ENCODE measurements around the gene OXER1.

Gene OXER1

GRCh38 chr2:42764096-42764495 lies at the start of gene OXER1:
TSS of gene OXER1 (minus strand) at chr2:42764135. CDS start at chr2:42764062, 73 bp downstream.
- no peak for FAIRE-seq
- DNase-seq (ENCODE audit: insufficient read length, low spot score), result no peak

- FAIRE-seq (no peak), DNase-seq (ENCODE audit: insufficient read length, low spot score) (no peak)
These were observed 49.1 kb upstream of the OXER1 start for GRCh38 chr2:42812899-42813479.

- DNase-seq (ENCODE audit: insufficient read length, low spot score) (no peak), FAIRE-seq (no peak)
These were observed 47.3 kb upstream of the OXER1 start for GRCh38 chr2:42810971-42811811.

- FAIRE-seq, result peak; percentile 84
- DNase-seq (ENCODE audit: insufficient read length, low spot score), result peak; percentile 80
These were observed 46.4 kb upstream of the OXER1 start for GRCh38 chr2:42810121-42810970.

GRCh38 chr2:42809819-42810120 lies 45.8 kb upstream of the OXER1 start:
- FAIRE-seq (peak; percentile 85), DNase-seq (ENCODE audit: insufficient read length, low spot score) (no peak)

GRCh38 chr2:42809131-42809818 lies 45.3 kb upstream of the OXER1 start:
- FAIRE-seq, result no peak
- DNase-seq (ENCODE audit: insufficient read length, low spot score), result no peak

- FAIRE-seq, result no peak
- no peak for DNase-seq (ENCODE audit: insufficient read length, low spot score)
These were observed 44.4 kb upstream of the OXER1 start for GRCh38 chr2:42808301-42808700.

- FAIRE-seq (no peak), DNase-seq (ENCODE audit: insufficient read length, low spot score) (no peak)
These were observed 42.9 kb upstream of the OXER1 start for GRCh38 chr2:42806786-42807185.

- no peak for FAIRE-seq
- DNase-seq (ENCODE audit: insufficient read length, low spot score), result no peak
These were observed 41.0 kb upstream of the OXER1 start for GRCh38 chr2:42804891-42805290.

GRCh38 chr2:42804338-42804737 lies 40.4 kb upstream of the OXER1 start:
- FAIRE-seq (no peak), DNase-seq (ENCODE audit: insufficient read length, low spot score) (no peak)

GRCh38 chr2:42802150-42802549 lies 38.2 kb upstream of the OXER1 start:
- FAIRE-seq (no peak), DNase-seq (ENCODE audit: insufficient read length, low spot score) (no peak)

- FAIRE-seq (no peak), DNase-seq (ENCODE audit: insufficient read length, low spot score) (no peak)
These were observed 37.4 kb upstream of the OXER1 start for GRCh38 chr2:42801381-42801780.

- no peak for DNase-seq (ENCODE audit: insufficient read length, low spot score)
- no peak for FAIRE-seq
These were observed 37.0 kb upstream of the OXER1 start for GRCh38 chr2:42800981-42801380.

GRCh38 chr2:42800461-42800962 lies 36.6 kb upstream of the OXER1 start:
- DNase-seq (ENCODE audit: insufficient read length, low spot score), result no peak
- no peak for FAIRE-seq

GRCh38 chr2:42799881-42800280 lies 35.9 kb upstream of the OXER1 start:
- DNase-seq (ENCODE audit: insufficient read length, low spot score) (no peak), FAIRE-seq (no peak)

- FAIRE-seq (no peak), DNase-seq (ENCODE audit: insufficient read length, low spot score) (no peak)
These were observed 33.3 kb upstream of the OXER1 start for GRCh38 chr2:42797281-42797680.

- peak; percentile 77 for FAIRE-seq
- DNase-seq (ENCODE audit: insufficient read length, low spot score), result no peak
These were observed 32.7 kb upstream of the OXER1 start for GRCh38 chr2:42796427-42797248.

GRCh38 chr2:42795841-42796301 lies 31.9 kb upstream of the OXER1 start:
- FAIRE-seq (peak; percentile 75), DNase-seq (ENCODE audit: insufficient read length, low spot score) (no peak)

- DNase-seq (ENCODE audit: insufficient read length, low spot score) (no peak), FAIRE-seq (peak; percentile 35)
These were observed 31.3 kb upstream of the OXER1 start for GRCh38 chr2:42795275-42795674.

Measured in GM19239 (cell line).